Measurements from ENCODE around the gene GGCT.

Gene GGCT

DNA sequence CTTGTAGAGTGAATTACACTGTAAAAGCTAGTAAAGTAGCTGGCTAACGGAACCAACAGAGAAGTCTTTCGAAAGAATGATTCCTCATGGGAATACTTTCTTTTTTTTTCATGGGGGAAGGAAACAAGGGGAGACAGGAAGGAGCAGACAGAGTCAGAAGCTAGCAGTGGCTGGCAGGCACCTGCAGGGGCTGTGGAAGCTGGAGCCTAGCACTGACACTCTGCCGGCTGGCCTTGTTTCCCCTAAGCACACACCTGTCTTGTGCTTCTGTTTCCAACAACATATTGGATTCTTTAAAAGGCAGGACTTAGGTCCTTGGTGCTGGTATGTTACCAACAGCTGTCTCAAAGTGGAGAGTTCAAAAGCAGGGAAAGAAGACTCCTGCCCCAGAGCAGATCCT is 50.7 kb downstream of the GGCT start:
- Histone ChIP-seq H3K27me3 (ENCODE audit: control insufficient read depth, insufficient read depth, low read length) (no peaks in the 10 kb centered on the region), H3K4me3 (ENCODE audit: low read length) (no peak overlapping the region), H3K4me1 (ENCODE audit: control insufficient read depth, insufficient read depth, low read length) (peaks cover 4% of the 10 kb centered on the region), H3K9ac (ENCODE audit: low read depth, low read length) (no peak overlapping the region), H3K9me3 (replicated peaks; ENCODE audit: low read length) (no peaks in the 10 kb centered on the region), H3K4me2 (ENCODE audit: low read length) (no peak overlapping the region), H3K36me3 (ENCODE audit: insufficient read depth, low read length) (peaks cover 45% of the 10 kb centered on the region)

DNA sequence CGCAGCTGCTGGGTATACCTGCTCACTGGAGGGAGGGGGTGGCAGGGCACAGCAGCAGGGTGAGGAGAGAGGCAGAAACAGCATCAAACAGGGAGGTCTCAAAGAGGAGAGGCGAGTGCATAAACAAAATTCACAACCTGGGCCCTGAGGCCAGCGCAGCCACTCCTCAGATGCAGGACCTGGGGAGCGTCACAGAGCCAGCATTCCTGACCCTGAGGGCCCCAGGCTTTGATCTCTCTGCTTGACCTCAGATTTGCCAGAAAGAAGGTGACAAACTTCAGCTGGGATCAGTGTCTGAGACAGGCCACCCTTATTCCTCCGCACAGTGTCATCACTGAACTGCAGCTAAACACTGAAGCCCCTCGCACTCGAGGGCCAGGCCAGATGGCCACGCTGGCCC is 51.6 kb downstream of the GGCT start:
- peaks cover 45% of the 10 kb centered on the region for H3K36me3 ChIP-seq (ENCODE audit: insufficient read depth, low read length)
- H3K27me3 ChIP-seq (ENCODE audit: control insufficient read depth, insufficient read depth, low read length), result no peaks in the 10 kb centered on the region
- no peak overlapping the region for H3K4me2 ChIP-seq (ENCODE audit: low read length)
- H3K4me3 ChIP-seq (ENCODE audit: low read length), result no peak overlapping the region
- H3K9ac ChIP-seq (ENCODE audit: low read depth, low read length), result no peak overlapping the region
- H3K9me3 ChIP-seq (replicated peaks; ENCODE audit: low read length), result no peaks in the 10 kb centered on the region
- H3K4me1 ChIP-seq (ENCODE audit: control insufficient read depth, insufficient read depth, low read length), result no peaks in the 10 kb centered on the region

DNA sequence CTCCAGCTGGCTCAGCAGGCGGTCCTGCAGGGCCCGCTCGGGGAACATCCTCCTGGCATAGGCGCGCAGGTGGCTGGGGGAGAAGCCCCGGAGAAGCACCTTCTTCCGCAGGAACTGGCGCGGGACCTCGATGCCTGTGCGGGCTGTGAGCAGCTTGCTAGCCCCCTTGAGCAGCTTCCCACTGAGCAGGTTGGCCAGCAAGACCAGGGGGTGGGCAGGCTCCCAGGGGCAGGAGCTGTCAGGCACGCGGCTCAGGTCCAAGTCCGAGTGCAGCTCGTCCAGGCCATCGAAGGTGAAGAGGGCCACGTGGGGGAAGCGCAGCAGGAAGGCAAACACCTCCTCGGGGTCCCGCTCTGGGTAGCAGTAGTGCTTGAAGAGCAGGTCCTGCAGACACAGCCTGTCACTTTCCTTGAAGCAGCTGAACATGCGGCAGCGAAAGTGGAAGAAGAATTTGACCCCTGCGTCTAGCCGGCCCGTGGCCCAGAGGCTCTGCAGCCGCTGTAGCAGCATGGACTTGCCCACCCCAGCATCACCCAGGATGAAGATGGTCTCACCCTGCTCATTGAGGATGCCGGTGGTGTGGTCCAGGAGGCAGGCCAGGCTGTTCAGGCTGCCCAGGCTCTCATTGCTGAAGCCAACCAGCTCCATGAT is 52.2 kb downstream of the GGCT start:
- H3K36me3 ChIP-seq (ENCODE audit: insufficient read depth, low read length), result peaks cover 45% of the 10 kb centered on the region
- no peak overlapping the region for H3K4me3 ChIP-seq (ENCODE audit: low read length)
- H3K9ac ChIP-seq (ENCODE audit: low read depth, low read length), result no peak overlapping the region
- H3K4me1 ChIP-seq (ENCODE audit: control insufficient read depth, insufficient read depth, low read length), result no peaks in the 10 kb centered on the region
- no peaks in the 10 kb centered on the region for H3K27me3 ChIP-seq (ENCODE audit: control insufficient read depth, insufficient read depth, low read length)
- no peak overlapping the region for H3K4me2 ChIP-seq (ENCODE audit: low read length)
- no peaks in the 10 kb centered on the region for H3K9me3 ChIP-seq (replicated peaks; ENCODE audit: low read length)

DNA sequence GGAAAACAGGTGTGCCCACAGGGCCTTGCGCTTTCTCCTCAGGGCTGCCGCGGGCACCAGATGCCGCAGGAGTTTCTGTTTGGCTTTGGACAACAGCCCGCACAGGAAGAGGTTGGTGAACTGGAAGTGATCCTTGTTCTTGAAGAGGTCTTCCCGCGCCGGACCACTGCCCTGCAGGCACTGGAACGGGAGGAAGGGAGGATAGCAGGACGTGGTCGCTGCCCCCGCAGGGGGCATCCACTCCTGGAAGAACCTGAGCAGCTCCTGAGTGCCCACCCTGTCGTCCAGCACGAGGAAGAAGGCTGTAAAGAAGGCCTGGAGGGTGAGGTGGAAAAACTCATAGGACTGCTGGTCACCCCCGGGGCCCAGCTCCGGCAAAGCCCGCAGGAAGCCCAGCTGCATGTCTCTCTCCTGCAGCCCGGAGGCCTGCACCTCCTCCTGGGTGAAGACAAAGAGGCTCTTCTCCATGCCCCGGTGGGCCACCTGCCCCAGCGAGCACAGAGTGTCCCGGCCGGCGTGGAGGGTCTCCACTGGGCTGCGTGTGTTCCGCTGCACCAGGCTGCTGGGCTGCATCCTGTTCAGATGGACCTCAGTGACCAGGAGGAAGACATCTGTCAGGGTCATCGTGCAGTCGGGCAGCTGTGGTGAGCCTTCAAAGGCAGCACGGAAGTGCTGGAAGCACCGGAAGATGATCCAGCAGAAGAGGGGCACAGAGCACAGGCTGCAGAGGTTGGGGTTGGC is 52.9 kb downstream of the GGCT start:
- peaks cover 49% of the 10 kb centered on the region for H3K36me3 ChIP-seq (ENCODE audit: insufficient read depth, low read length)

DNA sequence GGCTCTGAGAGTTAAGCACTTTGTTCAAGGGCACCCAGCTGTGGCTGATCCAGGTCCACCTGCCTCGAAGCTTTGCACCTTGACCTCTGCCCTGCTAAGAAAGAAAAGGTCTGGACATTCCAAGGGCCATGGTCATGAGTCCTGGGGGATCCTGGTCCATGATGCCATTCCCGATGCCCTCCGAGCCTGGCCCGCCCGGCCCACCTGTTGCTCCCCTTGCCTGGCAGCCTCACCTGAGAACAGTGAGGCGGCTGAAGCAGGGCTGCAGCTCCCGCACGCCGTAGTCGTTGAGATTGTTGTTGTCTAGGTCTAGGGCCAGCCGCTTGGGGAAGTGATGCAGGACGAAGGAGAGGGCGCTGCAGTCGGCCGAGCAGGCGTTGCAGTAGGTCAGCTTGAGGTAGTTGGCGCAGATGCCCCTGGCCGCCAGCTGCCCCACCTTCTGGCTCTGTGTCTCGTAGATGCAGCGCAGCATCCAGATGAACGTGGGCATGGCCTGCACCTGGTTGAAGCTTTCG is 53.6 kb downstream of the GGCT start:
- Histone ChIP-seq H3K9ac (ENCODE audit: low read depth, low read length) (no peak overlapping the region), H3K4me3 (ENCODE audit: low read length) (no peak overlapping the region), H3K4me1 (ENCODE audit: control insufficient read depth, insufficient read depth, low read length) (no peaks in the 10 kb centered on the region), H3K27me3 (ENCODE audit: control insufficient read depth, insufficient read depth, low read length) (no peaks in the 10 kb centered on the region), H3K4me2 (ENCODE audit: low read length) (no peak overlapping the region), H3K36me3 (ENCODE audit: insufficient read depth, low read length) (peaks cover 44% of the 10 kb centered on the region), H3K9me3 (replicated peaks; ENCODE audit: low read length) (no peaks in the 10 kb centered on the region)

More for the DNA sequence above, 52.9 kb downstream of the GGCT start:
- no peaks in the 10 kb centered on the region for H3K4me1 ChIP-seq (ENCODE audit: control insufficient read depth, insufficient read depth, low read length)
- no peak overlapping the region for H3K4me2 ChIP-seq (ENCODE audit: low read length)
- no peaks in the 10 kb centered on the region for H3K9me3 ChIP-seq (replicated peaks; ENCODE audit: low read length)
- no peak overlapping the region for H3K4me3 ChIP-seq (ENCODE audit: low read length)
- no peaks in the 10 kb centered on the region for H3K27me3 ChIP-seq (ENCODE audit: control insufficient read depth, insufficient read depth, low read length)
- no peak overlapping the region for H3K9ac ChIP-seq (ENCODE audit: low read depth, low read length)

DNA sequence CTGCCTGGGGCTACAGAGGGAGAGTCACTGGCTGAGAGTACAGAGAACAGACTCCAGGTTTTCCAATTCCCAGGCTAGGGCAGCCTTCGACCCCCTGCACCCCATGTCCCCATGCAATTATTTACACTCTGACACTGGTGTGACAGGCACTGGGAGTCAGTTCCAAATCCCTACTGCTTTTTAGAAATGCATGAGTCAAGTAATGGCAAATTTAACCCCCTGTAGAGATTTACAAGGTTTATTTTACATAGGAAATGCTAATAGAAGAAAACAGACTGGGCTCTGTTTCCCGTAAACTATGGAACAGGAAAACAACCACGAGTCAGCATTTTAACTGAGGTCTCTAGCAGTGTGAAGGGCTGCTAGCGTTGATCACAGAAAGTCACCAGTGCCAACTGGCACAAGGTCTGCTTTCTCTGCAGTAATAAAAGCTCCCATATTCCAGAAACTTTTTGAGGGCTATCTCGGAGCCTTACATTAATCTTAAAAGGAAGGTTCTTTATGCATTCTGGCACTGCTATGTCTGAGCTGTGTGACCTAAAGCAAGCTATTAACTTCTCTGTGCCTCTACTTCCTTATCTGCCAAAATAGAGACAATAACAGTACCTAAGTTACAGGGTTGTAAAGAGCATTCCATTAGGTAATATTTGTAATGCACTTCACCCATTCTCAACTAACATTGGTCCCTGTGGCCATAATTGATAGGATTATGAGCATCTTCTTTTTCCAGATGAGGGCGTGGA is 54.2 kb downstream of the GGCT start:
- Histone ChIP-seq H3K4me3 (ENCODE audit: low read length) (no peak overlapping the region), H3K4me1 (ENCODE audit: control insufficient read depth, insufficient read depth, low read length) (no peaks in the 10 kb centered on the region), H3K9ac (ENCODE audit: low read depth, low read length) (no peak overlapping the region), H3K36me3 (ENCODE audit: insufficient read depth, low read length) (peaks cover 40% of the 10 kb centered on the region), H3K27me3 (ENCODE audit: control insufficient read depth, insufficient read depth, low read length) (no peaks in the 10 kb centered on the region), H3K4me2 (ENCODE audit: low read length) (no peak overlapping the region), H3K9me3 (replicated peaks; ENCODE audit: low read length) (no peaks in the 10 kb centered on the region)

DNA sequence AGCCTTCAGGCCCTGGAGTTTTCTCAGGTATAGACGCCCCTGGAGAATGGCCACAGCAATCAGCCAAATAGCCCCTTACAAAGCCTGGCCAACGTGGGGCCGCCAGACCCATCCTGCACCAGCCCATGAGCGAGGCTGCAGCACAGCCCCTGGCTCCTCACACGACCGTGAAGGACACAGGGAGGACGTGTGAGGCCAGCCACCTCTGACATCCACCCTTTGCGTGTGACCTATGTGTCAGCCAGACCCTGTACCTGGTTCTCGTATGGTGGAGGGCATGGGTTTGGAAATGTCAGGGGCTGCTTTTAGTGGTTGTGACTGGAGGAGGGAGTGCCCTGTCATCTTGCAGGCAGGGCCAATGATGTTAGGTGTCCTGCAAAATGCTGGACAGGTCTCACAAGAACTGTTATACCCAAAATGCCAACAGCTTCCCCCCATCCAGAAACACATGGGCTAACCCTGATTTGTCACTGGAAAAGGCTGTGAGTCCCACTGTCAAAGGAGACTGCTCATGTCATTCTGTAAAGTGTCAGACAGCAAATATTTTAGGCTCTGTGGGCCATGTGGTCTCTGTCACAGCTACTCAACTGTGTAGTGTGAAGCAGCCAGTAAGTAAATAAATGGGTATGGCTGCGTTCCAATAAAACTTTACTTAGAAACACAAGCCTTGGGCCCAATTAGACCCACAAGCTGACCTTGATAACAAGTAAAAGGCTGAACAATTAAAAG is 56.0 kb downstream of the GGCT start:
- no peak overlapping the region for H3K4me3 ChIP-seq (ENCODE audit: low read length)
- no peaks in the 10 kb centered on the region for H3K9me3 ChIP-seq (replicated peaks; ENCODE audit: low read length)
- no peak overlapping the region for H3K4me2 ChIP-seq (ENCODE audit: low read length)
- H3K27me3 ChIP-seq (ENCODE audit: control insufficient read depth, insufficient read depth, low read length), result no peaks in the 10 kb centered on the region
- H3K4me1 ChIP-seq (ENCODE audit: control insufficient read depth, insufficient read depth, low read length), result no peaks in the 10 kb centered on the region
- H3K36me3 ChIP-seq (ENCODE audit: insufficient read depth, low read length), result peaks cover 32% of the 10 kb centered on the region
- H3K9ac ChIP-seq (ENCODE audit: low read depth, low read length), result no peak overlapping the region

DNA sequence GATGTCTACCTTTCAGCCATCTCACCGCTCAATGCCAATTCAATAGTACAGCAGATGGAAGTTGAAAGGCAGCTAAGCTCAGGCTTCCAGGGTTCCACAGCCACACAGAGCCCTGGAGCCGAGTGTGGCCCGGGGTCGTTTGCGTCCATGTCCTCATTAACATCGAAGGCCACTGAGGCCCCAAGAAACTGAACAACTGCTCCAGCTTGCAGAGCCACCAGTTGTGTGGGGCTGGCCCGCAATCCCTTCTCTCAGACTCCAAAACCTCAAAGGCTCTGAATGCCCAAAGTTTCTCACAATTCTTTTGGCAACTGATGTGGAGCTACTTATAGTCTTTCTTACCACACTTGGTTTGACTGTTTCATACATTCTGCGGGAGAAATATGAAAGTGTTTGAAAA is 57.2 kb downstream of the GGCT start:
- Histone ChIP-seq H3K9ac (ENCODE audit: low read depth, low read length) (no peak overlapping the region), H3K4me2 (ENCODE audit: low read length) (no peak overlapping the region), H3K36me3 (ENCODE audit: insufficient read depth, low read length) (peaks cover 29% of the 10 kb centered on the region), H3K9me3 (replicated peaks; ENCODE audit: low read length) (no peaks in the 10 kb centered on the region), H3K27me3 (ENCODE audit: control insufficient read depth, insufficient read depth, low read length) (no peaks in the 10 kb centered on the region), H3K4me3 (ENCODE audit: low read length) (no peak overlapping the region), H3K4me1 (ENCODE audit: control insufficient read depth, insufficient read depth, low read length) (no peaks in the 10 kb centered on the region)

Measured in skeletal muscle satellite cell (primary cell).